ES-I3 (cell line): Measurements from ENCODE around the gene CACNA1H.
"Not testable (repeated sequence)": the region's sequence is repeated elsewhere in the genome, so short reads cannot be mapped to it uniquely, and the experiment has no call there.

Source experiments
- H3K36me3 ChIP-seq: 2 replicates; pipeline ENCODE4 v1.6.1; 2013; ENCODE audit warnings: mild to moderate bottlenecking, low read length, control low read depth, moderate library complexity; ENCODE audit not compliant: insufficient read depth
- H3K4me1 ChIP-seq: 2 replicates; pipeline ENCODE4 v1.6.1; 2013; ENCODE audit warnings: mild to moderate bottlenecking, control low read depth, low read length; ENCODE audit not compliant: insufficient read depth
- H3K9ac ChIP-seq: 2 replicates; pipeline ENCODE4 v1.6.1; 2013; ENCODE audit warnings: low read depth, mild to moderate bottlenecking, low read length, moderate library complexity
- H3K9me3 ChIP-seq: 2 replicates; pipeline ENCODE4 v1.6.1; 2013; ENCODE audit warnings: mild to moderate bottlenecking, low read length, moderate library complexity; ENCODE audit not compliant: control insufficient read depth, insufficient read depth

CACNA1H gene

GRCh38 chr16:1224558-1224957 is 71.7 kb downstream of the CACNA1H start:
- no peak overlapping the region for H3K9ac ChIP-seq
- H3K9me3 ChIP-seq, result no peaks in the 10 kb centered on the region
- no peaks in the 10 kb centered on the region for H3K36me3 ChIP-seq
- no peaks in the 10 kb centered on the region for H3K4me1 ChIP-seq

GRCh38 chr16:1225051-1225451 is 72.1 kb downstream of the CACNA1H start, which contains the start of gene TPSG1:
TSS of gene TPSG1 (minus strand) at chr16:1225268. CDS start at chr16:1225252, 16 bp downstream.
- Histone ChIP-seq H3K9me3 (no peaks in the 10 kb centered on the region), H3K9ac (no peak within 1 kb of the TSS), H3K4me1 (no peaks in the 10 kb centered on the region), H3K36me3 (no peaks in the 10 kb centered on the region)

- H3K36me3 ChIP-seq, H3K9ac ChIP-seq, H3K9me3 ChIP-seq, H3K4me1 ChIP-seq: not testable (repeated sequence)
These were observed 72.9 kb downstream of the CACNA1H start for GRCh38 chr16:1225728-1226311.

GRCh38 chr16:1226692-1227091 is 73.8 kb downstream of the CACNA1H start:
- not testable (repeated sequence) for H3K9ac ChIP-seq, H3K36me3 ChIP-seq, H3K9me3 ChIP-seq, H3K4me1 ChIP-seq

GRCh38 chr16:1228227-1228626 is 75.3 kb downstream of the CACNA1H start:
- H3K9ac ChIP-seq, H3K9me3 ChIP-seq, H3K36me3 ChIP-seq, H3K4me1 ChIP-seq: not testable (repeated sequence)

GRCh38 chr16:1229476-1229875 is 76.6 kb downstream of the CACNA1H start:
- not testable (repeated sequence) for H3K4me1 ChIP-seq, H3K9me3 ChIP-seq, H3K36me3 ChIP-seq, H3K9ac ChIP-seq

- not testable (repeated sequence) for H3K9me3 ChIP-seq, H3K36me3 ChIP-seq, H3K9ac ChIP-seq, H3K4me1 ChIP-seq
These were observed 77.2 kb downstream of the CACNA1H start, which contains the start of gene TPSB2 for GRCh38 chr16:1230084-1230470. TSS of gene TPSB2 (minus strand) at chr16:1230184. CDS start at chr16:1229951, 233 bp downstream.

- H3K36me3 ChIP-seq, H3K9ac ChIP-seq, H3K9me3 ChIP-seq: not testable (repeated sequence)
These were observed 77.7 kb downstream of the CACNA1H start for GRCh38 chr16:1230471-1231212.

GRCh38 chr16:1231301-1231700 is 78.4 kb downstream of the CACNA1H start:
- not testable (repeated sequence) for H3K4me1 ChIP-seq, H3K36me3 ChIP-seq, H3K9ac ChIP-seq, H3K9me3 ChIP-seq

More at GRCh38 chr16:1230471-1231212, 77.7 kb downstream of the CACNA1H start:
- not testable (repeated sequence) for H3K4me1 ChIP-seq

- not testable (repeated sequence) for H3K4me1 ChIP-seq, H3K36me3 ChIP-seq
These were observed 79.3 kb downstream of the CACNA1H start for GRCh38 chr16:1232049-1232748.

GRCh38 chr16:1236659-1237058 is 83.8 kb downstream of the CACNA1H start:
- H3K36me3 ChIP-seq, H3K4me1 ChIP-seq, H3K9ac ChIP-seq, H3K9me3 ChIP-seq: not testable (repeated sequence)

More at GRCh38 chr16:1232049-1232748, 79.3 kb downstream of the CACNA1H start:
- not testable (repeated sequence) for H3K9ac ChIP-seq, H3K9me3 ChIP-seq

GRCh38 chr16:1237990-1238389 is 85.1 kb downstream of the CACNA1H start:
- no peaks in the 10 kb centered on the region for H3K4me1 ChIP-seq
- no peaks in the 10 kb centered on the region for H3K36me3 ChIP-seq
- H3K9me3 ChIP-seq, result no peaks in the 10 kb centered on the region
- no peak overlapping the region for H3K9ac ChIP-seq

GRCh38 chr16:1238909-1239308 is 86.0 kb downstream of the CACNA1H start:
- H3K36me3 ChIP-seq, H3K9me3 ChIP-seq, H3K4me1 ChIP-seq, H3K9ac ChIP-seq: not testable (repeated sequence)

GRCh38 chr16:1239575-1239974 is 86.7 kb downstream of the CACNA1H start:
- not testable (repeated sequence) for H3K4me1 ChIP-seq, H3K9me3 ChIP-seq, H3K9ac ChIP-seq, H3K36me3 ChIP-seq

GRCh38 chr16:1240436-1240835 is 87.5 kb downstream of the CACNA1H start, which contains the start of gene TPSAB1:
TSS of gene TPSAB1 (plus strand) at chr16:1240705. CDS start at chr16:1240939, 234 bp downstream.
- H3K36me3 ChIP-seq, H3K9me3 ChIP-seq, H3K4me1 ChIP-seq, H3K9ac ChIP-seq: not testable (repeated sequence)
